Fibroblast of skin of right quadriceps (primary cell): ENCODE data around the gene SARDH.

ENCODE experiments used
- DNase-seq: peaks from one replicate; pipeline ENCODE4 v3.0.0-alpha.2; 2013

The SARDH gene

DNA sequence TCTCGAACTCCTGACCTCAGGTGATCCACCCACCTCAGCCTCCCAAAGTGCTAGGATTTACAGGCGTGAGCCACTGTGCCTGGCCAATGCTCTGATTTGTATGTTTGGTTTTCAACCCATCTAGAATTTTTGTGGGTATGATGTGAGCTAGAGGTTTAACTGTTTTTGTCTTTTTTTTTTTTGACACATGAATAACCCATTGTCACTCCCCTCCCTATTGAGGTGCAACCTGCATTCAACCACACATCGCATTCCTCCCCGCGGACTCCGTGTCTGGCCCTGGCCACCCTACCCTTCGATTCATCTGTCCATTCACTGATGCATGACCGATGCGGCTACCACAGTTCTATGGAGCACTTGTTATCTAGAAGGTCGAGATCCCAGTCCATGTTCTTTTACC, 119.4 kb downstream of the SARDH start:
- no peak for DNase-seq

GRCh38 chr9:133616643-133617405, 121.3 kb downstream of the SARDH start:
- no peak for DNase-seq

GRCh38 chr9:133615606-133616188, 122.5 kb downstream of the SARDH start:
- DNase-seq, result no peak

GRCh38 chr9:133615186-133615585, 123.0 kb downstream of the SARDH start:
- no peak for DNase-seq

GRCh38 chr9:133614678-133615077, 123.5 kb downstream of the SARDH start:
- no peak for DNase-seq

DNA sequence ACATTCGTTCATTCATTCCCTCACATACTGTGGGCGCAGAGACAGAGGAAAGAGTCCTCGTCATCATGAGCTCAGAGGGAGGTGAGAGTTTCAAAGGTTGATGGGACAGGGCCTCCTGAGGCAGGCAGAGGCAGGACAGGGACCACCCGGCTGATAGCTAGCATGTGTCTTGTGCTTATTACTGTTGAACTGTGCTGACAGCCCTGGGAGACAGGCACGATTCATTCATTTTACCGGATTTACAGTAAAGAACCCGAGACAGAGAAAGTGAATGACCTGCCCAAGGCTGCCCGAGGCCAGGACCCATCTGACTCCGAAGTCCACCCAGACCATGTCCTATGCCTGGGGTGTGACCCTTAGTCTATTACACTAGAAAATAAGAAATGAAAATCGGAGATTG, 124.1 kb downstream of the SARDH start:
- DNase-seq, result no peak
